Stimulated activated CD4-positive, alpha-beta T cell treated with anti-CD3 and anti-CD28 coated beads, Interleukin-1b, Interleukin-23, amount 100 ng/mL, for 24 hours (primary cell): Measurements from ENCODE around the gene FAM78B.

Experiments
- DNase-seq, 4 experiments: peaks; one replicate each; pipeline ENCODE4 v3.0.0-alpha.2; 2020; ENCODE audit warnings: low read depth in 4 of 4, low spot score in 1 of 4

FAM78B gene

DNA sequence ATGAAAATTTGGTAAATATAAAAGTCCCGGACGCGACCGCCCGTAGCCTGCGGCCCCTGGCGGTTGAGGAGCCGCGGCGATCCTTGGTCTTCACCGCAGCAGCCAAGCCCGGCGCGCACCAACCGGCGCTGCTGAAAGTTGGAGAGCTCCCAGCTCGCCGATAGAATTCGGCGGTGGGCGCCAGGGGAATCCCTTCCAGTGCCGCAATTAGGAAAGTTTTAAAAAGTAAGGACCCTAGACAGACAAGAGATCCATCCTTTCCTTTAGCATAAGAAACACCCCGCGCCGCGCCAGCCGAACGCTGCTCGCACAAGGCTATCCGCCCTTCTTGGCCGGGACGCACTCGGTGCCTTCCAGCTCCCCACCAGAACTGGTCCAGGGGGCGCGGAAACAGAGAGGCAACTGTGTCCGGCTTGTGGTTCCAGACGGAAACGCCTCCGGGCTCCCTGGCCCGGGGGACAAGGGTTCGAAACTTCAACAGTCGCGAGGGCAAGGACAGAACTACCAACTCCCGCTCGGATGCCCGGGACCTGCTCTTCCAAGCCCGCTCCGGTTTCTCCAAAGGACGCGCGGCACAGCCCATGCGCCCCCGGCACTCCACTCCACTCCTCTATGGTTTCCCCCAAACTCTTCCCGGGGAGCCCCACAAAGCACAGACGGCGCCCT lies 1.7 kb downstream of the FAM78B start:
- DNase-seq = no peak

DNA sequence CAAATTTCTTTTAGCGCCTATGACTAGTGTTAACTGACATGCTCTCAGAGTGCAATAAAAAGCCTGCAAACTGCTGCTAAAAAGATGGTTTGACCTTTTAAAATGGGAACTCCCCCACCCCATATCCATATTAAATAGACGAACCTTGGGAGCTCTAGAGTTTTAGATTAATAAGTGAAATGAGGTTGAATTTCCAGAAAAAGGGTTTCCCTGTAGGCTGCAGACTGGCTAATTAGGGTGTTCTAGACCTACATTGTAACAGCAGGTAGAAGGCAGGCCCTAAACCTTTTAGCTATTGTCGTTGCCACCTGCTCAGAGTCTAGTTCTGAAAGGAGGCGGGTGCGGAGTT lies 2.2 kb downstream of the FAM78B start:
- DNase-seq = no peak

DNA sequence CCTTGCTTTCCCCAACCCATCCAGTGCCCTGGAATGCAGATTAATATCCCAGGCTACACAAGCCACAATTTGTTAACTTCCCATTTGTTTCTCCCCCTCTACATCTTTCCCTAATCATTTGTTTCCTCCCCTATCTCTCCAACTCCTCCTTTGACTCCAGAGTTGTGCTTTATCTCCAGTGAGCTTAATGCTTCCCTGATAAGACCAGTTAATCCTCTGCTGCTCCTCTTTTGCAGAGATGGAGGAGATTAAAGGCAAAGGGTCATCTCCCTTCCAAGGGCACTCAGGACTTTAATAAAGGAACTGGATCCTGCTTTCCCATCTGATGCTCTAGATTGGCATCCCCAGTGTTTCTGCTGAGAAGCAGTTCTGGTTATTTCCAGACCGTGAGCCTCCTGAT lies 7.1 kb downstream of the FAM78B start:
- no peak for DNase-seq

DNA sequence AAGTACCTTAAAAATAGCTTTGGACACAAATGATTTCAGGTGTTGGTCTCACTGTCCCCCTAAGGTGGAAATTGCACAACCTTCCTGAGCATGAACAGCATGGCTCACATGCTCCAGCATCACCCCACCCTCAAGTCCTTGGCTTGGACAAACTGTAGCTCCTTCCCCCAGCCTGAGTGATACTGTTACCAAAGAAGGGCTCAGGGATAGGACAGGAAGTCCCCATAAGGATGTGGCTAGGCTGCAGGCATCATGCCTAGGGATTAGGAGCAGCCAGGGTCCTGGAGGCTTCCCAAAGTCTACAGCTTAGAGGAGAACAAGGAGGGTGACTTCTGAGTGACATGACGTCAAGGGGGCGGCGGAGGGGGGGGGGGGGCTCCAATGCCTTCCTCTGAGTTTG lies 10.1 kb downstream of the FAM78B start:
- no peak for DNase-seq

DNA sequence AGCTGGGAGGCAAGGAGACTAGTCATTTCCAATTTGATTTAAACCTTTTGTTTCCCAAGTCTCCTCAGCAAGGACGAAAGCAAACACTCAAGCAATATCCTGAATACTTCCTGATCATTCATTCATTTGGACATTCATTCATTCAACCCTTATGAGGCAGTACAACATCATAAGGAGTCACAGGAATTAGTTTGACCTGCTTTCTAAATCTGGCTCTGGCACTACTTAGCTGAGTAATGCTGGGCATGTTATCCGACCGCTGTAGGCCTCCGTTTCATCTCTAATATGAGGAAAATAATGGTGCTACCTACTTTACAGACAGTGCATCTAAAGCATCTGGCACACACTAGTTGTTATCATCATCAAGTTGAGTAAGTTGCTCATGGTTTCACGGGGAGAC lies 11.7 kb downstream of the FAM78B start:
- no peak for DNase-seq

DNA sequence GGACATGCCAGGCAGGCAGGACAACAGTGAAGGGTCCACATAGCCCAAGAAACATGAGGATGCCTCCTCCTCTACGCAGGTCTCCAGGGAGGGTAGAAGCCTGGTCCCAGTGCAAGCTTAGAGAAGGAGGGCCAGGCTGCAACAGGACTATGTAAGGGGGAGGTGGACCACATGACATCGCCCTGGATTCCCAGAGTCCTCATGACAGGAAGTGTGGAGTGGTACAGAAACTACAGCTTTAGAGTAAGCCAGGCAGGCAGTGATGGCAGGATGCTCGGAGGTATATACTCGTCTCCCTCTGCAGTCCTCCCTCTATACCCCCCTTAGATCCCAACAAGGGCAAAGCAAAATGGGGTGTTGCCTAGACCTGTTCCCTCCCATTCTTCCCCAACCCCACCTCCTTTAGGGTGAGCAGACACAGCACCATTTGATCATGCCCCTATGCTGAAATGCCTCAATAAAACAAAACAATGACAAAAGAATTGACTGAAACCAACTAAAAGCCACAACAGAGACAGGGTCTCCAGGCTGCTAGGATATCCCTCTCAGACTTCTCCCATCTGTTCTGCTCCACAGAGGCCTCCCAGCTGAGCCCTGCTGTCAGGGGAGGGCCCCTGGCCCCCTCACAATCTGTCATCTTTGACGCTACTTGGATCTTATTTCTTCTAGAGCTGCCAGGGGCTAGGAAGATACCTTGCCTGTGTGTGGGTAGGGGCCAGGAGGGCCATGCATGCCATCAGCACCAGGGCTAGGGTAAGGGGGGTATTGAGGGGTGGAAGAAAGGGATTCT lies 13.1 kb downstream of the FAM78B start:
- no peak for DNase-seq

DNA sequence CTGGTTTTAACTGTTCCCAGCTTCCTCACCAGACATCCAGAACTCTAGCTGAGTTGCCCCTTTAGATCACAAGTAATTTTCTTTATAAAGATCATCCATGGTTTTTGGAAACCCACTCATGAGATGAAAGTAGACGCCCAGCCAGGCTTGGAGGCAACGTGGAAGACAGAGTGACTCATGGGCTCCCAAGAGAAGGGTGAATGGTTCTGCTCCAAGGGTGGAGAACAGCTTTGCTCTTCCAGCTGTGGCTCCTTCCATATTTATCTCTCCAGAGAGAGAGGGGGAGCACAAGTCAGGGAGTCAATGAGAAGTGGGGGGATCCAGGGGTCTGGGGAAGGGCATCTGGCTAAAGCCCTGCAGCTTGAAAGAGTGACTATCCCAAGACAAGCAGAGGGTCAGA lies 13.8 kb downstream of the FAM78B start:
- no peak for DNase-seq

DNA sequence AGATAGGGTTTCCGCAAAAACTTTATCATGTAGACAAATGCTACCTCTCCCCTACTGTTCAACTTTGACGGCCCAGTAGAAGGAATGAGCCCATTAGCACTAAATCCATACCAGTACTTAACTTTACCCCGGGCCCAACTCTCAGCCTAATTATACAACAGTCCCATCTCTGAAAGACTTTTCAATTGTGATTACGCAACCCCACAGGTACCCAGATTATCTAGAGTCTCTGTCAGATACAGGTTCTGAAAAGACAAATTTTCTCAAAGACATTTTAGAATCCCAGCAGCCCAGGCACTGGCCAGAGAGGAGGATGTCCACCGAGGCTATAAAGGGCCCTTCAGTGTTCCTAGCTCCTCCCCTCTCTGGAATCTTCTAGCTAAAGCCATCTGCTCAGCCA lies 15.0 kb downstream of the FAM78B start:
- no peak for DNase-seq

DNA sequence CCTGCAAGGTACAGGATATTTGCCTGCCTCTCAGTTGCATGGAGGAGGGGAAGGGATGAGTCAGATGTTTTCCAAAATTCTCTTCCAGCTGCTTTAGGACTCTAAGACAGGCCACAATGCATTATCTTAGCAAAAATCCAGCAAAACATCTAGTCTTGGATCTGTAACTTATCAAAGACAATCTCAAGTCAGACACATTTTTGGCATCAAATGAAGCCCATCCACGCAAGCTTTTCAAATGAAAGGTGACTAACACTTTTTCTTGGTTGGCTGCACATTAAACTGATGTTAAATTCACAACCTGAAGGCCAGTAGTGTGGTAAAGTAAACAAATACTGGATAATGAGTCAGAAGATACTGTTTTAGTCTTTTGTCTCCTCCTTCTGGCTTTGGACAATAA lies 21.3 kb downstream of the FAM78B start:
- DNase-seq = no peak

DNA sequence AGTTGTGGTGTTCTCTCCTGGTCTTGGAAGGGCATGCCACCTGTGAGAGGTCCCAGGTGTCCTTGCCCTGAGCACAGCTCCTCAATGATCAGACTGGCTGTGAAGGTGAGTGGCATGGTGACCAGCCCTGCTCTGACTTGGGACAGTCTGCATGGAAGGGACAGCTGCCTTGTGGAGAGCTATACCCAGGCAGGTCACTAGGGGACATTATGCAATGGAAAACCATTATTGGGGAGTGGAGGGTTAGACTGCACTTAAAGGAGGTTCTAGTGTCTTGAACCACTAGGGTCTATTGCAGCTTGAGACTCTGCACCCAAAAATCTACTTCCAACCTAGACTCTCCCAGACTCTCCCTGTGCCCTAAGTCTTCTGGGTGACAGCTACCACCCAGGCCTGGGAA lies 24.8 kb downstream of the FAM78B start:
- no peak for DNase-seq

DNA sequence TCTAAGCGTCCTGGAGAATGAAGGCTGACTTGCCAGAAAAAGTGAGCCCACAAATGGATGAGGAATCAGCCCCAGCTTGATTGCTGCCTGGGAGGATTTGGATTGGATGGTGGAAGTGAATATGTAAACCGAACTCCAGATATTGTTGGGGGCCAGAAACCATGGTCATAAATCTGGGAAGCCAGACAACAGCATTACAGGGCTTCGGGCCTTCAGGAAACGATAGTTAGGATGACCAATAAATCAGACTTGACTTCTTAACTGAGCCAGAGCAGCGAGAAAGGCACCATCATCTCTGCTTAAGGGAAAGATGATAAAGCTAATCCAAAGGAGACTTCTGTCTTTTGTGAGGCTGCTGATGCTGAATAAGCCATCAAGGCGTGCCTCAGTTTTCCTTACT lies 26.6 kb downstream of the FAM78B start:
- DNase-seq = no peak

DNA sequence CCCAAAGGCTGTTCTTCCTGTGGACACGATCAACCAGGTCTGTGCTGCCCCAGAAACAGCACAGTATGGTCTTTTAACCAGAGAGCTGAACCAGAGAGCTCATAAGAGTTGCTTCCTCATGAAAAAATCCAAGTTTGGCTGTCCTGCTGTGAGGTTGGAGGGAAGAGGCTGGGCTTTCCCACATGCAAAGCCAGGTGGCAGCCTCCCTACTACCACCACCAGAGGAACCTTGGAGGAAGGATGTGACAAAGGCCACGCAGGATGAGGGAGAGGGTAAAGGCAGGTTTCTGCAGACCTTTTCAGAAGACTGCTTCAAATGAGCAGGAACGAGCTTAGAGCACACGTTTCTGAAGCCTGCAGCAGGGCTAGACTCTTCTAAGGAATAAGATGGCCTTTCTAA lies 27.1 kb downstream of the FAM78B start:
- DNase-seq = no peak

DNA sequence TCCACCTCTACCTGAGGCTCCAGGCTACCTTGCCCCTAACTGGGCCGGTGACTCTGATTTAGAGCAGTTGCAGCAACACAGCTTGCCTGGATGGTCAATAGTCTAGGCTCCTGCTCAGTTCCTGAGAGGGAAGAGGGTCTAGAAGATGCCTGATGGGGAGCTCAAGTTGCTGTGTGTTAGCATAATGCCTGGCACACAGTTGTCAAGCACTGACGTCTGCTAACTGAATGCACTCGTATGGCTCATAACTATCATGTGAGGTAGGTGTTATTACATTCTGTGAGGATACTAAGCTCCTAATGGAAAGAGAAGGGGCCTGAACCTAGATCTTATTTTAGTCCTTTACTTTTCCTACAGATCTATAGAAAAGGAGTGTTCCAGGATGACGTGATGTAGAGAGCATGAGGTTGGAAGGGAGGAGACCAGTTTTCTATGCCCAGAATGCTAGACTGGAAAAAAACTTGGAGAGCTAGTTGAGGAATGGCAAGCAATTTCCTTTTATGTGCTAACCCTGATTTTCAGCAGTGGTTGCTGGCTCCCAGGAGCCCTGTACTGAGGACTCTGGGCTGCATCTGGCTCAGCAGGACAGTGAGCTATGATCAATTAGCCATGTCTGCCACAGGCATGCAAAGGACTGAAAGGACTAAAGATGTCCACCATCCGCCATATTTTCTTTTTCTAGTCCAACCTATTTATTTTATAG lies 30.0 kb downstream of the FAM78B start:
- no peak for DNase-seq

DNA sequence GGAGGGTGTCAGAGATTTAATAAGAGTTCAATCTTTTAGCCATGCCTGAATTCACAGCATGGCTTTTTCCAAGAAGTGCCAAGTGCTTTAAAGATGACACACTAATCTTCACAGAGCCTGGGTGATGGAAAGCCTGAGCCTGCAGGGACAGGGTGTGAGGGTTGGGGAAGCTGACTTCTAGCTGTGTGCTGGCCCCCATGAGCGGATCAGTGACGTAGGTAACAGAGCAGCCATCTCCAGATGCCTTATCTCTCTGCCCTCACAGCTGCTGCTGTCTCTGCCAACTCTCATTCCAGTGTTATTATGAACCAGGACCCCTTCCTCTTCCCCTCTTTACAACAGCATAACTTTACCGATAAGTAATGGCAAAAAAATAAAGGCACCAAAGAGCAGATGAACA lies 30.6 kb downstream of the FAM78B start:
- no peak for DNase-seq

DNA sequence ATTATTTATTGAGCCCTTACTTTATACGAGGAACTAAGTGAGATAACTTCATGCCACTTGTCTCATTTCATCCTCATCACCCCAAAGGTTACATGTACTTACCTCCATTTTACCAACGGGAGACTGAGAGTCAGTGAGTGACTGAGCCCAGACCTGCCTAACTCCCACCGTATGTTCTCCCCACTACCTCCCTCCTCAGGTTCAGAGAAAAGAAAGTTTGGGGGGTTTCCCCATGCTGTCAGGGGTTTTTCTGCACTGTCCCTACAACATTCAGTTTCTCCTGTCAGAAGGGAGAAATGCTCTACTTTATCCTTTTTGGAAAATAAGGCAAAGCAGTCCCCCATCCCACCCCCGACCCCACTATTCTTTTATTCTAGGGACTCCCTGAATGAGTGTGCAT lies 32.9 kb downstream of the FAM78B start:
- no peak for DNase-seq

DNA sequence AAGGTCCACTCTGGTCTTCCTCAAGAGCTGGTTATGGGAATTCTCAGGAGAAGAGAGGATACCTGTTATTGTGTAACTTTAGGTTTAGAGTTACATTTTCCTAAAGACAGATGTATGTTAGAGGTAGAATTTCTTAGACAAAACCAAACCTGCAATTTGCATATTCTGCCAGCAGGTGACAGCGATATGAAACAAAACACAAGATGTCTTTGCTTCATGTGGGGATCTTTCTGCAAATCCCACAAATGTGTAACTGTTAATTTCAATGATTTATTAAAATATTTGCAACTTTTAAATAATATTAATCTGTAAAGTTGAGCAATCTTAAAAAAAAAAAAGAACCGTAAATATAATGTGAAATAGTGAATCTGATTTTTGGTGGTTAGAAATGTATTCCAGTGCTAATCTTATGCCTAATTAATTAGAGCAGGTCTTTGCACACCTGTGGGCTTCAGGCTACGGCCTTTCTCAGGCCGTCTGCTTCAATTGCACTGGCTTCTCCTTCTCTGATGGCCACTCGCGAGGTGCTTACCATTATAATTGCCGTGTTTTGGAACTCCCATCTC lies 33.4 kb downstream of the FAM78B start:
- no peak for DNase-seq

DNA sequence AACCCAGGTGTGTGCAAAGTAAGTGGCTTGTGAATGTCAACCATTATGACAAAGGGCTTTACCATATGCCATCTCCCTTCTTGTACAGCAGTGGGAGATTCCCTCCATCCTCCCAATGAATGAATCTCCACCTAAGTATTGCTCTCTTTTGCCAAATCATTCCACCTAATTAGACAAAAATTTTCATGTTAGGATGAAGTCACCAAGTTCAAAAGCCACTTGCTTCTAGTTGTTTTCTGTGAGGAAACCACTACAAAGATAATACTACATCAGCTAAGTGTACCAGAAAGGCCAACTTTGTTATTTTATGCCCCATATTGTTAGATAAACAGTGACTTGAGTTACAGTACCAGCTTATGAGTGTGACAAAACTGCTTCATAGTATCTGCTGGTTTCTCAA lies 34.3 kb downstream of the FAM78B start:
- DNase-seq = no peak

DNA sequence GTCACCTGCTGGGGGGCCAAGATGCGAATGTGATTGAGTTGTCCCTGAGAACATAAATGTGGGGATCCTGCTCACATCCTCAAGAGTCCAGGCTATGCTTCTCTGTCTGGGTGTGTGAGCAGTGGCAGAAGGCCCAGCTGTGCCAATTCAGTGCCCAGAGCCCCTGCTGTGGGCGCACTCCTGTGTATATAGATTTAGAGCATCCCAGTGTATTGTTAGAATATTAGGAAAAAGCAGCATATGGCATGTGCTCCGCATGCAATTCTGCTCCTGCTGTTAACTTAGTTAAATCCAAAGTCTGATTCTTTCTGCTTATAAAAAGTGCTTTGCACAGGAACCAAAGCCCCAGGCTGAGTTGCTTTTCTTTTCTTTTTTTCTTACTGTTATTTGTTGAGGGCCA lies 37.8 kb downstream of the FAM78B start:
- DNase-seq = no peak

DNA sequence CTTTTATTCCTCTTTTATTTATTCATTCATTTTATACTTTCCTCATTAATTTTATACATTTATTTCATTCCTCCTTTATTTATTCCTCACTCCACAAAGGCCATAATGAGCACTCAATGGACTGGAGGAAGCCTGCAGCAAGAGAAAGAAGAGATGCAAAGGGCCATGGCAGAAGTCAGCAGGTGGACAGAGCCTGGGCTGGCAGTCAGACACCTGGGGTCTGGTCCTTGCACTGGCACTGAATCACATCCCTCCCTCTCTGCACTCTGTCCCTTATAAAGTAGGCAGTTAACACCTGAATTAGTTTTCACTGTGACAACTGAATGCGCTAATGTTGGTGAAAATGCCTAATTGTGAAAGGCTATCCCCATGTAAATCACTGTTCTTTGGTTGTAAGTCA lies 38.6 kb downstream of the FAM78B start:
- no peak for DNase-seq

DNA sequence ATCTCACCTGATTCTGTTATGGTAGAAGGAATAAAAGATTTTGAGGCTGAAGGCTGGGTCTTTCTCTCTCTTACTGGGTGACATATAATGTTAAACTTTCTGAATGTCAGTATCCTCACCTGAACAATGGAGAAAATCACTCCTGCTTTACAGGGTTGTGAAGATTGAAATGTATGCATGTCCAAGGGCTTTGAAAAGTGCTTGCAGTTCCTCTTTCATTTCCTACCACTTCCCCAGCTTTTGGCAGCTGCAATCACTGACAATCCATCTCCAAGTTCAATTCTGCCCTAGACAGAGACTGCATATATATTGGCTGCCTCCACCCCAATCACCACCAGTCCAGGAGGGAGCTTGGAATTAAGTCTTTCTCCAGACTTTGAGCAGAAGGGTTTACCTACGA lies 39.8 kb downstream of the FAM78B start:
- no peak for DNase-seq

DNA sequence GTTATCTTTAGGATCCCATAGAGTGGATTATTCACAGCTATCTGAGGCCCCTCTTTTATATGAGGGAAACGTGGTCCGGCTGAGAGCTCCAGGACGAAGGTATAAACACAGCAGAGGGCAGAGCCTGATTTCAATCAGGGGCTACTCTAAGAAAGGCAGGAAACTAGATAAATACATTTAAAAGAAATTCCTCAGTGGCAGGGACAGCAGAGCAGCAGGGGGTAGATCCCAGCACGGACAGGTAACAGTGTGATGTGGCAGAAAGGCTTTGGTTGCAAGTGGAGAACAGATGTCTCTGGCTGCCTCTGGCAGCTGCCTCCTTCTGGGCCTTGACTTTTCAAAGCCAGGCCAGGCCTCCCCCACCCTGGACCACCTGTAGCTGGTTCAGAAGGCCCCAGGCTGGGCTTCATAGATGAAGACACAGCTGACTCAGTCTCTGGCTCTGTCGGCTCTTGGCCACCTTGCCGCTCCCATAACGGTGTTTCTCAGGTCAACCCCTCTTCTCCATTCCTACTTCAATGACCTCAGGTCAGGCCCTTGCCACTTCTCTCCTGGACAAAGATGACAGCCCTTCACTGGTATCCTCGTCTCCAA lies 43.8 kb downstream of the FAM78B start:
- DNase-seq = no peak

DNA sequence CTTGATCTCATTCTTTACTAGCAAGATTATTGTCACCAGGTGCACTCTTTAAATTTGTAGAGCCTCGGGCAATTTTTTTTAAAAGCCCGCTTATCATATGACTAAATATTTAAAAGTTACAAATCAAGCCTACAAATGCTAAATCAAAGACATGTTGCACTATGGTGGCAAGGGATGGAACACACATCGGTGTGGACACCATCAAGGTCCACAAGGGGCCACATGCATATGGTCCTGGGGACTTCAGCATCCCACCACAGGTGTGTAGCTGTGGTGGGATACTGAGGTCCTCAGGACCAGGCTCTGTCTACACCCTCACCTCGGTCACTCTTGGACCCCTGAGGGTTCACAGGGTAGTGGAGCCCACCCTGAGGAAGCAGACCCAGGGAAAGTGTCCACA lies 45.8 kb downstream of the FAM78B start:
- DNase-seq = no peak
